Measurements from ENCODE around the gene ZSCAN10. TPM values are rescaled to one million over a fixed set of nuclear protein-coding genes. Genes with fewer than 3 reads are reported as not detected.

The ZSCAN10 gene
- total and polyA plus RNA-seq, 2 donors (not counting 3 experiments of a cell fraction or from before 2014, with no cell fraction given), result not detected

DNA sequence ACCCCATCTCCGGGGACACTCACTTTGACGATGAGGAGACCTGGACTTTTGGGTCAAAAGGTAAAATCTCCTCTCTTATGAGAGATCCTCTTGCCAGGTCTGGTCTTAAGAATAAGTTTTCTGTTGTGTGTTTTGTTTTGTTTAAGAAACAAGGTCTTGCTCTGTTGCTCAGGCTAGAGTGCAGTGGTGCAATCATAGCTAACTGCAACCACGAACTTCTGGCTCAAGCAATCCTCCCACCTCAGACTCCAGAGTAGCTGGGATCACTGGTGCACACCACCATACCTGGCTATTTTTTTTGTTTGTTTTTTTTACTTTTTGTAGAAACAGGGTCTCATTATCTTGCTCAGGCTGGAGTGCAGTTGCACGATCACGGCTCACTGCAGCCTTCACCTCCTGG, 48.6 kb downstream of the ZSCAN10 start:
- intact Hi-C loops (cut with micrococcal nuclease), result no loop called here
- Histone ChIP-seq H4K20me1 (replicated peaks; ENCODE audit: control insufficient read depth, extremely low read depth, insufficient read depth, low read length) (no peaks in the 10 kb centered on the region), H3K9ac (replicated peaks; ENCODE audit: extremely low read depth, insufficient read depth, low read length) (no peak overlapping the region), H3K27me3 (ENCODE audit: control insufficient read depth in 2 of 2, insufficient read depth in 2 of 2, low read length in 2 of 2) (peaks cover 16 to 27% of the 10 kb centered on the region in 2 experiments), H3K4me1 (ENCODE audit: control insufficient read depth, extremely low read depth, insufficient read depth, low read length) (no peaks in the 10 kb centered on the region), H3K4me3 (replicated peaks in 1 of 3; ENCODE audit: insufficient read depth in 1 of 3, low read depth in 1 of 3, low read length in 3 of 3) (no peak overlapping the region), H3K36me3 (ENCODE audit: control insufficient read depth in 2 of 2, extremely low read depth in 1 of 2, insufficient read depth in 2 of 2, low read length in 2 of 2) (no peaks in the 10 kb centered on the region), H3K9me3 (replicated peaks; ENCODE audit: control insufficient read depth, insufficient read depth, low read length) (no peaks in the 10 kb centered on the region), H3K4me2 (ENCODE audit: insufficient read depth, low read length) (no peak overlapping the region), H3K27ac (ENCODE audit: insufficient read depth, low read depth, low read length) (no peak overlapping the region), H2AFZ (ENCODE audit: low read depth, low read length) (no peak overlapping the region), H3K9me1 (replicated peaks; ENCODE audit: control insufficient read depth, extremely low read depth, insufficient read depth, low read length) (no peaks in the 10 kb centered on the region), H3K79me2 (ENCODE audit: control insufficient read depth, insufficient read depth, low read length) (no peaks in the 10 kb centered on the region)
- no TSS peak for BruUV-seq (replicated peaks)
- no peak for DNase-seq (ENCODE audit: low read depth, low spot score)
- dilution Hi-C loops (cut with MboI; ENCODE audit: extremely low pct_ligation_motif_present, low sequenced_read_pairs), result no loop called here
- no peak for TF ChIP-seq EZH2 (IDR thresholded peaks at IDR 0.05; ENCODE audit: borderline replicate concordance, low read depth, low read length, severe bottlenecking)
- no peak for TF ChIP-seq POLR2A (IDR thresholded peaks at IDR 0.05; ENCODE audit: low read depth, low read length)
- TF ChIP-seq POLR2AphosphoS5 (IDR thresholded peaks at IDR 0.05; ENCODE audit: insufficient read depth, low read depth, low read length), result no peak
- no peak for TF ChIP-seq GATA2 (IDR thresholded peaks at IDR 0.05; ENCODE audit: insufficient read depth, insufficient read length, low read depth, low read length)
- no peak for TF ChIP-seq JUN (IDR thresholded peaks at IDR 0.05; ENCODE audit: borderline replicate concordance, insufficient read depth, insufficient read length, low read depth)
- TF ChIP-seq MYC (IDR thresholded peaks at IDR 0.05; ENCODE audit: low read depth, low read length), result no peak
- TF ChIP-seq, protein P1, sequence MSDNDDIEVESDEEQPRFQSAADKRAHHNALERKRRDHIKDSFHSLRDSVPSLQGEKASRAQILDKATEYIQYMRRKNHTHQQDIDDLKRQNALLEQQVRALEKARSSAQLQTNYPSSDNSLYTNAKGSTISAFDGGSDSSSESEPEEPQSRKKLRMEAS (IDR thresholded peaks at IDR 0.05; ENCODE audit: insufficient read depth, insufficient read length), result no peak
- TF ChIP-seq FOS (IDR thresholded peaks at IDR 0.05; ENCODE audit: borderline replicate concordance, insufficient read depth, low read length), result no peak
- TF ChIP-seq, protein P2, sequence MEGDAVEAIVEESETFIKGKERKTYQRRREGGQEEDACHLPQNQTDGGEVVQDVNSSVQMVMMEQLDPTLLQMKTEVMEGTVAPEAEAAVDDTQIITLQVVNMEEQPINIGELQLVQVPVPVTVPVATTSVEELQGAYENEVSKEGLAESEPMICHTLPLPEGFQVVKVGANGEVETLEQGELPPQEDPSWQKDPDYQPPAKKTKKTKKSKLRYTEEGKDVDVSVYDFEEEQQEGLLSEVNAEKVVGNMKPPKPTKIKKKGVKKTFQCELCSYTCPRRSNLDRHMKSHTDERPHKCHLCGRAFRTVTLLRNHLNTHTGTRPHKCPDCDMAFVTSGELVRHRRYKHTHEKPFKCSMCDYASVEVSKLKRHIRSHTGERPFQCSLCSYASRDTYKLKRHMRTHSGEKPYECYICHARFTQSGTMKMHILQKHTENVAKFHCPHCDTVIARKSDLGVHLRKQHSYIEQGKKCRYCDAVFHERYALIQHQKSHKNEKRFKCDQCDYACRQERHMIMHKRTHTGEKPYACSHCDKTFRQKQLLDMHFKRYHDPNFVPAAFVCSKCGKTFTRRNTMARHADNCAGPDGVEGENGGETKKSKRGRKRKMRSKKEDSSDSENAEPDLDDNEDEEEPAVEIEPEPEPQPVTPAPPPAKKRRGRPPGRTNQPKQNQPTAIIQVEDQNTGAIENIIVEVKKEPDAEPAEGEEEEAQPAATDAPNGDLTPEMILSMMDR (IDR thresholded peaks at IDR 0.05; ENCODE audit: extremely low read depth in 1 of 2, insufficient read depth in 1 of 2, low read depth in 1 of 2, low read length in 2 of 2), result no peak
- no peak for FAIRE-seq
- CTCF ChIA-PET, result interaction anchor here (3.4 to 14.7 kb wide), 2 partner anchors 19 to 79 kb away, joined by 13 to 200 read pairs; no protein-coding TSS in a partner anchor
- POLR2A ChIA-PET, result no interaction called here
